ENCODE data around the gene APIP.

Gene APIP

GRCh38 chr11:34870548-34871196 is 45.5 kb downstream of the APIP start:
- no peak overlapping the region for H3K4me3 ChIP-seq (replicated peaks in 1 of 2; ENCODE audit: low read depth in 2 of 2, low read length in 2 of 2)
- no peak for TF ChIP-seq CTCF (IDR thresholded peaks at IDR 0.05; ENCODE audit: low read depth, low read length)
- no peak for DNase-seq (ENCODE audit: low read depth in 2 of 2)

- TF ChIP-seq CTCF (IDR thresholded peaks at IDR 0.05; ENCODE audit: low read depth, low read length) = peak; percentile 13
- no peak for DNase-seq (ENCODE audit: low read depth in 2 of 2)
- H3K4me3 ChIP-seq (replicated peaks in 1 of 2; ENCODE audit: low read depth in 2 of 2, low read length in 2 of 2) = no peak overlapping the region
Observed at GRCh38 chr11:34869425-34869824, 46.8 kb downstream of the APIP start.

- TF ChIP-seq CTCF (IDR thresholded peaks at IDR 0.05; ENCODE audit: low read depth, low read length) = no peak
- H3K4me3 ChIP-seq (replicated peaks in 1 of 2; ENCODE audit: low read depth in 2 of 2, low read length in 2 of 2) = no peak overlapping the region
- peak; percentile 39 to 56 for DNase-seq (ENCODE audit: low read depth in 2 of 2)
Observed at GRCh38 chr11:34866375-34866774, 49.8 kb downstream of the APIP start.

GRCh38 chr11:34865261-34865660 is 50.9 kb downstream of the APIP start:
- DNase-seq (ENCODE audit: low read depth in 2 of 2) = no peak
- H3K4me3 ChIP-seq (replicated peaks in 1 of 2; ENCODE audit: low read depth in 2 of 2, low read length in 2 of 2) = no peak overlapping the region
- no peak for TF ChIP-seq CTCF (IDR thresholded peaks at IDR 0.05; ENCODE audit: low read depth, low read length)

- TF ChIP-seq CTCF (IDR thresholded peaks at IDR 0.05; ENCODE audit: low read depth, low read length) = no peak
- no peak overlapping the region for H3K4me3 ChIP-seq (replicated peaks in 1 of 2; ENCODE audit: low read depth in 2 of 2, low read length in 2 of 2)
- DNase-seq (ENCODE audit: low read depth in 2 of 2) = no peak
Observed at GRCh38 chr11:34864424-34864823, 51.8 kb downstream of the APIP start.

GRCh38 chr11:34863048-34863447 is 53.1 kb downstream of the APIP start:
- DNase-seq (ENCODE audit: low read depth in 2 of 2) = no peak
- no peak for TF ChIP-seq CTCF (IDR thresholded peaks at IDR 0.05; ENCODE audit: low read depth, low read length)
- H3K4me3 ChIP-seq (replicated peaks in 1 of 2; ENCODE audit: low read depth in 2 of 2, low read length in 2 of 2) = no peak overlapping the region

- no peak for TF ChIP-seq CTCF (IDR thresholded peaks at IDR 0.05; ENCODE audit: low read depth, low read length)
- no peak for DNase-seq (ENCODE audit: low read depth in 2 of 2)
- H3K4me3 ChIP-seq (replicated peaks in 1 of 2; ENCODE audit: low read depth in 2 of 2, low read length in 2 of 2) = no peak overlapping the region
Observed at GRCh38 chr11:34860518-34860917, 55.7 kb downstream of the APIP start.
